CD14-positive monocyte (primary cell): ENCODE data around the gene AGFG2. TPM values are rescaled to one million over a fixed set of nuclear protein-coding genes. Genes with fewer than 3 reads are reported as not detected.

ENCODE experiments used
- DNase-seq, 3 donors: peaks; one replicate each; pipeline ENCODE4 v3.0.0-alpha.2; 2011 to 2022
- H2AFZ ChIP-seq: 2 replicates; pipeline ENCODE4 v1.6.0; 2012; ENCODE audit warnings: mild to moderate bottlenecking, low read depth, low read length, inconsistent platforms; ENCODE audit not compliant: insufficient read depth, poor library complexity, severe bottlenecking
- H3K27ac ChIP-seq, 2 donors: 1 replicate in 1 of 2; 2 replicates in 1 of 2; pipeline ENCODE4 v1.5.1; 2012 to 2013; ENCODE audit warnings: low read length in 2 of 2, control low read depth in 1 of 2, inconsistent platforms in 1 of 2, low read depth in 1 of 2, mild to moderate bottlenecking in 1 of 2
- H3K27me3 ChIP-seq, 2 donors: one replicate each; pipeline versions ENCODE4 v1.6.0 to v1.6.1; 2011 to 2013; ENCODE audit warnings: low read length in 2 of 2; ENCODE audit not compliant: control insufficient read depth in 2 of 2, insufficient read depth in 2 of 2
- H3K36me3 ChIP-seq, 2 donors: replicated peaks in 1 of 2; 1 replicate in 1 of 2; 2 replicates in 1 of 2; pipeline versions ENCODE4 v1.5.1 to v1.6.1; 2012 to 2013; ENCODE audit warnings: low read length in 2 of 2, control low read depth in 1 of 2, inconsistent platforms in 1 of 2, mild to moderate bottlenecking in 1 of 2; ENCODE audit not compliant: insufficient read depth in 2 of 2, control insufficient read depth in 1 of 2
- H3K4me1 ChIP-seq, 2 donors: 1 replicate in 1 of 2; 2 replicates in 1 of 2; pipeline versions ENCODE4 v1.5.1 to v1.6.1; 2012 to 2013; ENCODE audit warnings: low read length in 2 of 2, control low read depth in 1 of 2, inconsistent platforms in 1 of 2, mild to moderate bottlenecking in 1 of 2, moderate library complexity in 1 of 2; ENCODE audit not compliant: insufficient read depth in 2 of 2, control insufficient read depth in 1 of 2
- H3K4me2 ChIP-seq: replicated peaks from 2 replicates; pipeline ENCODE3; 2012; ENCODE audit warnings: low read length, moderate library complexity, mild to moderate bottlenecking; ENCODE audit not compliant: poor library complexity, severe bottlenecking; ENCODE audit errors: extremely low read depth
- H3K4me3 ChIP-seq, 3 experiments: fragments of 200-600 bp in 1 of 3; sonication (generic) in 1 of 3; replicated peaks in 1 of 3; 1 replicate in 2 of 3; 2 replicates in 1 of 3; pipeline ENCODE4 v1.5.1; 2011 to 2013; ENCODE audit warnings: low read length in 3 of 3, mild to moderate bottlenecking in 3 of 3, control low read depth in 2 of 3, low read depth in 2 of 3, inconsistent platforms in 1 of 3, moderate library complexity in 1 of 3
- H3K79me2 ChIP-seq: 2 replicates; pipeline ENCODE4 v1.6.0; 2012; ENCODE audit warnings: mild to moderate bottlenecking, control low read depth, inconsistent platforms, low read length, moderate library complexity; ENCODE audit not compliant: insufficient read depth
- H3K9ac ChIP-seq: 2 replicates; pipeline ENCODE4 v1.6.0; 2017; ENCODE audit warnings: low read length, mild to moderate bottlenecking; ENCODE audit not compliant: insufficient read depth, poor library complexity, severe bottlenecking
- H3K9me3 ChIP-seq, 2 donors: replicated peaks in 1 of 2; 1 replicate in 1 of 2; 2 replicates in 1 of 2; pipeline versions ENCODE4 v1.5.1 to v1.6.1; 2012 to 2013; ENCODE audit warnings: low read length in 2 of 2, control low read depth in 1 of 2; ENCODE audit not compliant: control insufficient read depth in 1 of 2, insufficient read depth in 1 of 2
- H4K20me1 ChIP-seq: 2 replicates; pipeline ENCODE4 v1.6.0; 2012; ENCODE audit warnings: mild to moderate bottlenecking, low read length, control low read depth, moderate library complexity; ENCODE audit not compliant: insufficient read depth
- H3K27ac Mint-ChIP-seq, 7 donors: one replicate each; pipeline ENCODE4 v1.8.0; 2020; ENCODE audit warnings: mild to moderate bottlenecking in 7 of 7, mixed read lengths in 7 of 7, moderate library complexity in 6 of 7, inconsistent platforms in 2 of 7
- H3K27me3 Mint-ChIP-seq, 3 donors: one replicate each; pipeline ENCODE4 v1.8.0; 2021 to 2022; ENCODE audit warnings: low read depth in 3 of 3, mild to moderate bottlenecking in 3 of 3, mixed read lengths in 3 of 3, moderate library complexity in 3 of 3, inconsistent platforms in 1 of 3
- H3K36me3 Mint-ChIP-seq, 2 donors: one replicate each; pipeline ENCODE4 v1.8.0; 2020; ENCODE audit warnings: mixed read lengths in 2 of 2, inconsistent platforms in 1 of 2, mild to moderate bottlenecking in 1 of 2
- H3K4me1 Mint-ChIP-seq: one replicate; pipeline ENCODE4 v1.8.0; 2020; ENCODE audit warnings: mild to moderate bottlenecking, mixed read lengths
- H3K4me3 Mint-ChIP-seq, 2 donors: one replicate each; pipeline ENCODE4 v1.8.0; 2020; ENCODE audit warnings: mild to moderate bottlenecking in 2 of 2, mixed read lengths in 2 of 2, moderate library complexity in 1 of 2
- H3K9me3 Mint-ChIP-seq, 7 donors: one replicate each; pipeline ENCODE4 v1.8.0; 2020 to 2022; ENCODE audit warnings: mixed read lengths in 7 of 7, mild to moderate bottlenecking in 6 of 7, moderate library complexity in 6 of 7, inconsistent platforms in 2 of 7
- WGBS: methylation state at CpG from one replicate; pipeline ENCODE4 v1.1.5; 2013; ENCODE audit warnings: missing lambda C conversion rate; ENCODE audit not compliant: insufficient coverage; 5-methylcytosine and 5-hydroxymethylcytosine counted together
- intact Hi-C, 2 donors: fragments of 100-400 bp; cut with micrococcal nuclease; formaldehyde crosslinking; loops; one replicate each; pipeline versions ENCODE4 v1.15.0 to v1.15.1; 2023
- polyA plus RNA-seq, 3 donors: library from polyadenylated mRNA; depleted of rRNA in 1 of 3; unstranded in 2 of 3; stranded (reverse) in 1 of 3; fragments of 300-500 nt in 2 of 3; fragments of >200 nt in 1 of 3; fragmentation: Illumina TruSeq in 2 of 3; gene quantifications; 1 replicate in 2 of 3; 2 replicates in 1 of 3; pipeline ENCODE4 v1.2.3, GENCODE V29; 2012 to 2021
- TF ChIP-seq, protein P1 (sequence below): fragments of 200-600 bp; IDR thresholded peaks from one replicate; pipeline ENCODE4 v1.8.0; 2022; ENCODE audit warnings: antibody characterized with exemption, mild to moderate bottlenecking

AGFG2 gene
- polyA plus RNA-seq, 3 donors = 1.3 to 1.8 (median 1.8) TPM

DNA sequence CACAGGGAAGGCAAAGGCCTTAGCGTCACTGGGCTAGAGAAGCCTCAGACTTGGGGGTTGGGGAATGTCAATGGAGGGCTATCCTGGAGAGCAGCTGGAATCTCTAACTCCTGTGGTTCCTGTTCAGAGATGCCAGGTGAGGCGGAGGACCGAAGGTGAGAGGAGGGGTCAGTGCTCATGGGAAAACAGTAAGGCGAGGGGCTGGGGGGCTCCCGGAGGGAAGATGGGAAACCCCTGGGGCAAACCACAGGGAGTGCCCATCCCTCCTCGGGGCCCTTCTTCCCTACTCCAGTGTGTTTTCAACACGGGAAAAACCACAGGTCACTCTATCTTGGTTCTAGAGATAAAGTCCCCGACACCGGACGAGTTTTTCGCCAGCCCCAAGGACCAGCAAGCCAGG is 43.6 kb downstream of the AGFG2 start:
- WGBS = 58% methylated on average over 6 of the region's 11 CpGs
- Histone ChIP-seq H3K27me3 (no peaks in the 10 kb centered on the region), H4K20me1 (peaks cover 77% of the 10 kb centered on the region), H3K4me3 (peak overlapping the region; percentile 77 to 100 (median 93)), H3K4me1 (peaks cover 34 to 53% of the 10 kb centered on the region in 2 donors), H3K4me2 (peak overlapping the region; percentile 93), H2AFZ (no peak overlapping the region), H3K36me3 (peaks cover 47 to 50% of the 10 kb centered on the region in 2 donors), H3K9me3 (no peaks in the 10 kb centered on the region), H3K79me2 (peaks cover 58% of the 10 kb centered on the region), H3K27ac (peak overlapping the region; percentile 84 to 88), H3K9ac (peak overlapping the region; percentile 84)
- intact Hi-C loops = loop anchor here in 1 of 2 donors (10.0 kb wide), 1 partner anchor 662 kb away; the partner anchor contains the start of gene FIS1
- H3K27ac Mint-ChIP-seq = peak overlapping the region; percentile 93 to 98 (median 98)
- DNase-seq = no peak
- TF ChIP-seq, protein P1, sequence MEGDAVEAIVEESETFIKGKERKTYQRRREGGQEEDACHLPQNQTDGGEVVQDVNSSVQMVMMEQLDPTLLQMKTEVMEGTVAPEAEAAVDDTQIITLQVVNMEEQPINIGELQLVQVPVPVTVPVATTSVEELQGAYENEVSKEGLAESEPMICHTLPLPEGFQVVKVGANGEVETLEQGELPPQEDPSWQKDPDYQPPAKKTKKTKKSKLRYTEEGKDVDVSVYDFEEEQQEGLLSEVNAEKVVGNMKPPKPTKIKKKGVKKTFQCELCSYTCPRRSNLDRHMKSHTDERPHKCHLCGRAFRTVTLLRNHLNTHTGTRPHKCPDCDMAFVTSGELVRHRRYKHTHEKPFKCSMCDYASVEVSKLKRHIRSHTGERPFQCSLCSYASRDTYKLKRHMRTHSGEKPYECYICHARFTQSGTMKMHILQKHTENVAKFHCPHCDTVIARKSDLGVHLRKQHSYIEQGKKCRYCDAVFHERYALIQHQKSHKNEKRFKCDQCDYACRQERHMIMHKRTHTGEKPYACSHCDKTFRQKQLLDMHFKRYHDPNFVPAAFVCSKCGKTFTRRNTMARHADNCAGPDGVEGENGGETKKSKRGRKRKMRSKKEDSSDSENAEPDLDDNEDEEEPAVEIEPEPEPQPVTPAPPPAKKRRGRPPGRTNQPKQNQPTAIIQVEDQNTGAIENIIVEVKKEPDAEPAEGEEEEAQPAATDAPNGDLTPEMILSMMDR = no peak
- peaks cover 39% of the 10 kb centered on the region for H3K4me1 Mint-ChIP-seq
- H3K27me3 Mint-ChIP-seq = peaks cover 1 to 2% (median 1%) of the 10 kb centered on the region in 3 donors
- H3K9me3 Mint-ChIP-seq = peaks cover 0 to 3% (median 0%) of the 10 kb centered on the region in 7 donors
- peak overlapping the region; percentile 93 to 99 for H3K4me3 Mint-ChIP-seq
- H3K36me3 Mint-ChIP-seq = peaks cover 5 to 15% of the 10 kb centered on the region in 2 donors

DNA sequence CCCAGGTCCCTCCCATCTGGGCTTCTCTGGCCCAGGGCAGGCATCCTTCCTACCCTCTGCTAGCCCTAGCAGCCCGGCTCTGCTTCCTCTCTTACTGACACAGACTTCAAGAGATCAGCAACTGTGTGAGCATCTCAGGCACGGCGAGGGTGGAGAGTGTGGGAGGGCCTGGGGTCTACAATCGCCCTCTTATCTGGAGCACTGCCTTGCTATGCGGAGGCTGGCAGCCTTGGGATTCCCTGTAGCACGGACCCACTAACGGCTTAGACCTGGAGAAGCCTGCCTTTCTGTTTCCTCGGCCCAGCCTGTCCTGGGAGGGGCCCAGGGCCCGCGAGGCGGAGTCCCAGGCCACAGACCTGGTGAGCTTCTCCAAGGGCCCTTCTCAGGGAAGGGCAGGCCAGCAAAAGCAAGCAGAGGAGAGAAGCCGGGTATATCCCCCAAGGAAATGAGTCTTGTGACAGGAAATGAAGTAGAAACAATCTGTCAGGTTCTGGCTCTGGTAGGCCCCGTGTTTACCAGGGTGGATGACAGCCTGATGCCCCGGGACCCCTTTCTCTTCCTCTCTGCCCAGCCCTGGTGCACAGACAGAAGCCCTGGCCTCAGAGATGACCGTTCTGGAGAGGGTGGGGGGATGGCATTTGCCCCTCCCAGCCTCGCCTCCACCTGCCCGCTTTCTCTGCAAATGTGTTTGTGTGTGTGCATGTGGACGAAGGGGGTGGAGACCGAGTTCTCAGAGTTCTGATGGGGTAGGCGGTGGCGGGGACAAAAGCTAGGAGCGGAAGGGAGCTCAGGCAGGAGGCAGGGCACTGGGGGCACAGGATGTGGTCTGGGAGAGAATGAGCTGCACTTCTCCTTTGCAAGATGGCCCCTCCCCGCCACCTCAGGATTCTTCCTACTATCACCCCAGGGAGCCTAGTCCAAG is 44.4 kb downstream of the AGFG2 start:
- H3K9me3 Mint-ChIP-seq = peaks cover 0 to 3% (median 0%) of the 10 kb centered on the region in 7 donors
- Histone ChIP-seq H3K27ac (peak overlapping the region; percentile 84 to 88), H3K9ac (peak overlapping the region; percentile 84), H4K20me1 (peaks cover 70% of the 10 kb centered on the region), H3K27me3 (no peaks in the 10 kb centered on the region), H3K79me2 (peaks cover 58% of the 10 kb centered on the region), H3K4me1 (peaks cover 34 to 53% of the 10 kb centered on the region in 2 donors), H3K9me3 (no peaks in the 10 kb centered on the region), H2AFZ (peak overlapping the region; percentile 83), H3K36me3 (peaks cover 40 to 43% of the 10 kb centered on the region in 2 donors), H3K4me3 (peak overlapping the region; percentile 77 to 100 (median 93)), H3K4me2 (peak overlapping the region; percentile 93)
- 2% methylated on average over 16 of the region's 23 CpGs for WGBS
- TF ChIP-seq, protein P1 = no peak
- DNase-seq = peak; percentile 49 to 70 (median 70)
- peaks cover 5 to 8% of the 10 kb centered on the region in 2 donors for H3K36me3 Mint-ChIP-seq
- peaks cover 0 to 2% (median 1%) of the 10 kb centered on the region in 3 donors for H3K27me3 Mint-ChIP-seq
- H3K4me1 Mint-ChIP-seq = peaks cover 41% of the 10 kb centered on the region
- peak overlapping the region; percentile 93 to 98 (median 98) for H3K27ac Mint-ChIP-seq
- H3K4me3 Mint-ChIP-seq = peak overlapping the region; percentile 93 to 99
- intact Hi-C loops = loop anchor here in 1 of 2 donors (10.0 kb wide), 1 partner anchor 661 kb away; the partner anchor contains the start of gene FIS1
